K562 (cell line): ENCODE data around the gene MICALL2. TPM values are rescaled to one million over a fixed set of nuclear protein-coding genes. Genes with fewer than 3 reads are reported as not detected.
A peak's percentile ranks its signal among the peaks of the same experiment; 100 is the strongest.

Experiments used
- ETV6 ChIP-seq, 3 experiments: fragments of 150-350 bp in 1 of 3; sonication (generic) in 1 of 3; formaldehyde crosslinking in 1 of 3; IDR thresholded peaks; 2 replicates each; pipeline versions ENCODE4 v1.6.1 to v1.8.0; 2014 to 2022; ENCODE audit warnings: borderline replicate concordance in 2 of 3, low read depth in 2 of 3, antibody characterized with exemption in 1 of 3, low read length in 1 of 3, mild to moderate bottlenecking in 1 of 3, missing genetic modification reagents in 1 of 3
- MED1 ChIP-seq: sonication (generic); formaldehyde crosslinking; IDR thresholded peaks from 2 replicates; pipeline ENCODE4 v1.8.1; 2023; ENCODE audit warnings: missing genetic modification reagents, borderline replicate concordance
- MYC ChIP-seq, 2 experiments: fragments of 250-450 bp in 1 of 2; sonication (Bioruptor Pico) in 1 of 2; IDR thresholded peaks; 2 replicates each; pipeline versions ENCODE4 v1.5.1 to v1.6.1; 2012 to 2021; ENCODE audit warnings: low read depth in 2 of 2, borderline replicate concordance in 1 of 2, improper control_type of control experiment in 1 of 2, low read length in 1 of 2, mild to moderate bottlenecking in 1 of 2, moderate library complexity in 1 of 2
- ZNF217 ChIP-seq: sonication (generic); formaldehyde crosslinking; IDR thresholded peaks from 2 replicates; pipeline ENCODE4 v1.8.0; 2022; ENCODE audit warnings: mild to moderate bottlenecking, missing genetic modification reagents
- ZNF431 ChIP-seq: sonication (generic); formaldehyde crosslinking; IDR thresholded peaks from 2 replicates; pipeline ENCODE4 v1.8.0; 2022; ENCODE audit warnings: mild to moderate bottlenecking, missing genetic modification reagents
- ZNF695 ChIP-seq: fragments of 450-650 bp; formaldehyde crosslinking; IDR thresholded peaks from 2 replicates; pipeline ENCODE4 v1.4.0; 2020; ENCODE audit warnings: mild to moderate bottlenecking, moderate library complexity
- ZNF766 ChIP-seq: fragments of 200-800 bp; sonication (Bioruptor generic); conservative IDR thresholded peaks from 2 replicates; pipeline ENCODE4 v1.6.1; 2016; ENCODE audit warnings: missing genetic modification characterization, missing compliant biosample characterization
- polyA plus RNA-seq, 8 experiments: library from polyadenylated mRNA; depleted of rRNA in 4 of 8; stranded (reverse) in 5 of 8; unstranded in 3 of 8; fragments of >200 nt; fragmentation: Nextera tagmentation in 2 of 8; fragmentation: Illumina TruSeq in 1 of 8; extraction: Ambion mirVana in 2 of 8; extraction: Trizol in 1 of 8; gene quantifications; 2 replicates each; pipeline versions ENCODE4 v1.2.1 to v1.2.3, GENCODE V29; 2011 to 2014; ENCODE audit warnings: inconsistent platforms in 1 of 8, missing spikeins in 1 of 8
- total RNA-seq, 7 experiments: library from RNA; depleted of rRNA in 6 of 7; stranded (reverse); fragments of >200 nt in 6 of 7; fragmentation: Illumina TruSeq in 2 of 7; extraction: Trizol in 2 of 7; gene quantifications; 2 replicates each; pipeline versions ENCODE4 v1.2.1 to v1.2.3, GENCODE V29; 2011 to 2021; ENCODE audit warnings: low replicate concordance in 1 of 7
- TF ChIP-seq, protein P1 (sequence below): fragments of 200-800 bp; sonication (Bioruptor generic); IDR thresholded peaks from 2 replicates; pipeline ENCODE4 v1.6.1; 2016; ENCODE audit warnings: missing genetic modification characterization, missing compliant biosample characterization
- TF ChIP-seq, protein P2 (sequence below), 3 experiments: IDR thresholded peaks in 2 of 3; conservative IDR thresholded peaks in 1 of 3; 2 replicates each; pipeline ENCODE4 v1.5.1; 2011 to 2012; ENCODE audit warnings: low read length in 3 of 3, mild to moderate bottlenecking in 3 of 3, control low read depth in 2 of 3, improper control_type of control experiment in 1 of 3, inconsistent platforms in 1 of 3, low read depth in 1 of 3, mixed read lengths in 1 of 3, moderate library complexity in 1 of 3; ENCODE audit not compliant: insufficient read depth in 2 of 3

The MICALL2 gene
- total and polyA plus RNA-seq, 9 of the 15 experiments (the other 6 are each of a cell fraction or from before 2014, with no cell fraction given) = 1.8 to 103 (median 17.0) TPM

DNA sequence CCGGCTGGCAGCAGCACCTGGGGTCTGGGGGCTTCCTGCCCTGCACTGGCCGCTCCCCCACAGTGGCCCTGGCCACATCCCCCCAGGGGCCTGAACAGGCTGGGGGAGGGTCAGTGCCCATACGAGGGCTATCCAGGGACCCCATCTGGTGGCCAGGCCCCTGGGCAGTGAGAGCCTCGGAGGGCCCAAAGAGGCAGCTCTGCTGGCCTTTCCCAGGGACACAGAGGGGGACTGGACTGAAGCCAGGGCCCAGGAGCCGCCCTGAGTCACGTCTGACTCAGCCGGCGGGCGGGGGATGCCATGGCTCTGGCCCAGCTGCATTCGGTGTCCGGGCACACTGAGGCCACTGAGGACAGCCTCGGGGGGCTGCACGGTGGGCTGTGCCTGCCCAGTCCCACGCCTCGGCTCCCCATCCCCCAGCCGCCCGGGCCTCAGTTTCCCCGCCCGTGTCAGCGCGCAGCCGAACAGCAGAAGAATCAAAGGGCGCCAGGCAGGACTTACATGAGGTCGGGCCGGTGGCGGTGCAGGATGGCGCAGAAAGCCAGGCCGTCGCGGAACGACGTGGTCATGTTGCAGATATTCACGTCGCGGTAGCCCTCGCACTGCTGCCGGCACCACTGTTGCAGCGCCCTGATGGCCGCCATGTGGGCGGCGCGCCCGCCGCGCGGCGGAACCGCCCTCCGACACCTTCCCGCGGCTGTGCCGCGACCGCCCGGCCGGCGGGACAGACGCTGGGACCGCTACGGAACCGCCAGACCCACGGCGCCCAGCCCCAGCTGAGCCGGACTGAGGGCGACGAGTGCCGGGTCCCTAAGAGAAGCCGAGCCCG is at the start of gene MICALL2 (continued):
- TF ChIP-seq, protein P1, sequence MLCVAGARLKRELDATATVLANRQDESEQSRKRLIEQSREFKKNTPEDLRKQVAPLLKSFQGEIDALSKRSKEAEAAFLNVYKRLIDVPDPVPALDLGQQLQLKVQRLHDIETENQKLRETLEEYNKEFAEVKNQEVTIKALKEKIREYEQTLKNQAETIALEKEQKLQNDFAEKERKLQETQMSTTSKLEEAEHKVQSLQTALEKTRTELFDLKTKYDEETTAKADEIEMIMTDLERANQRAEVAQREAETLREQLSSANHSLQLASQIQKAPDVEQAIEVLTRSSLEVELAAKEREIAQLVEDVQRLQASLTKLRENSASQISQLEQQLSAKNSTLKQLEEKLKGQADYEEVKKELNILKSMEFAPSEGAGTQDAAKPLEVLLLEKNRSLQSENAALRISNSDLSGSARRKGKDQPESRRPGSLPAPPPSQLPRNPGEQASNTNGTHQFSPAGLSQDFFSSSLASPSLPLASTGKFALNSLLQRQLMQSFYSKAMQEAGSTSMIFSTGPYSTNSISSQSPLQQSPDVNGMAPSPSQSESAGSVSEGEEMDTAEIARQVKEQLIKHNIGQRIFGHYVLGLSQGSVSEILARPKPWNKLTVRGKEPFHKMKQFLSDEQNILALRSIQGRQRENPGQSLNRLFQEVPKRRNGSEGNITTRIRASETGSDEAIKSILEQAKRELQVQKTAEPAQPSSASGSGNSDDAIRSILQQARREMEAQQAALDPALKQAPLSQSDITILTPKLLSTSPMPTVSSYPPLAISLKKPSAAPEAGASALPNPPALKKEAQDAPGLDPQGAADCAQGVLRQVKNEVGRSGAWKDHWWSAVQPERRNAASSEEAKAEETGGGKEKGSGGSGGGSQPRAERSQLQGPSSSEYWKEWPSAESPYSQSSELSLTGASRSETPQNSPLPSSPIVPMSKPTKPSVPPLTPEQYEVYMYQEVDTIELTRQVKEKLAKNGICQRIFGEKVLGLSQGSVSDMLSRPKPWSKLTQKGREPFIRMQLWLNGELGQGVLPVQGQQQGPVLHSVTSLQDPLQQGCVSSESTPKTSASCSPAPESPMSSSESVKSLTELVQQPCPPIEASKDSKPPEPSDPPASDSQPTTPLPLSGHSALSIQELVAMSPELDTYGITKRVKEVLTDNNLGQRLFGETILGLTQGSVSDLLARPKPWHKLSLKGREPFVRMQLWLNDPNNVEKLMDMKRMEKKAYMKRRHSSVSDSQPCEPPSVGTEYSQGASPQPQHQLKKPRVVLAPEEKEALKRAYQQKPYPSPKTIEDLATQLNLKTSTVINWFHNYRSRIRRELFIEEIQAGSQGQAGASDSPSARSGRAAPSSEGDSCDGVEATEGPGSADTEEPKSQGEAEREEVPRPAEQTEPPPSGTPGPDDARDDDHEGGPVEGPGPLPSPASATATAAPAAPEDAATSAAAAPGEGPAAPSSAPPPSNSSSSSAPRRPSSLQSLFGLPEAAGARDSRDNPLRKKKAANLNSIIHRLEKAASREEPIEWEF (CRISPR knock-in tag) = no peak
- no peak for TF ChIP-seq MED1
- TF ChIP-seq ZNF766 (CRISPR knock-in tag) = no peak
- TF ChIP-seq ETV6 (IDR thresholded peaks at IDR 0.05; ENCODE audit: borderline replicate concordance in 1 of 2, low read depth in 2 of 2, low read length in 1 of 2) = no peak
- 0 out of 2 replicates have a peak, but pooled peaks have one; percentile 39 for TF ChIP-seq ETV6 (CRISPR knock-in tag; IDR thresholded peaks at IDR 0.05; ENCODE audit: borderline replicate concordance)
- TF ChIP-seq ZNF695 (CRISPR knock-in tag) = no peak
- TF ChIP-seq, protein P2, sequence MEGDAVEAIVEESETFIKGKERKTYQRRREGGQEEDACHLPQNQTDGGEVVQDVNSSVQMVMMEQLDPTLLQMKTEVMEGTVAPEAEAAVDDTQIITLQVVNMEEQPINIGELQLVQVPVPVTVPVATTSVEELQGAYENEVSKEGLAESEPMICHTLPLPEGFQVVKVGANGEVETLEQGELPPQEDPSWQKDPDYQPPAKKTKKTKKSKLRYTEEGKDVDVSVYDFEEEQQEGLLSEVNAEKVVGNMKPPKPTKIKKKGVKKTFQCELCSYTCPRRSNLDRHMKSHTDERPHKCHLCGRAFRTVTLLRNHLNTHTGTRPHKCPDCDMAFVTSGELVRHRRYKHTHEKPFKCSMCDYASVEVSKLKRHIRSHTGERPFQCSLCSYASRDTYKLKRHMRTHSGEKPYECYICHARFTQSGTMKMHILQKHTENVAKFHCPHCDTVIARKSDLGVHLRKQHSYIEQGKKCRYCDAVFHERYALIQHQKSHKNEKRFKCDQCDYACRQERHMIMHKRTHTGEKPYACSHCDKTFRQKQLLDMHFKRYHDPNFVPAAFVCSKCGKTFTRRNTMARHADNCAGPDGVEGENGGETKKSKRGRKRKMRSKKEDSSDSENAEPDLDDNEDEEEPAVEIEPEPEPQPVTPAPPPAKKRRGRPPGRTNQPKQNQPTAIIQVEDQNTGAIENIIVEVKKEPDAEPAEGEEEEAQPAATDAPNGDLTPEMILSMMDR (IDR thresholded peaks at IDR 0.05 in 2 of 3, conservative IDR thresholded peaks at IDR 0.05 in 1 of 3; ENCODE audit: insufficient read depth in 2 of 3, low read depth in 1 of 3, low read length in 3 of 3) = no peak
- peak; percentile 46; the same call in 1 of the 2 replicates for TF ChIP-seq ZNF431 (CRISPR knock-in tag)
- TF ChIP-seq MYC (IDR thresholded peaks at IDR 0.05; ENCODE audit: low read depth, low read length) = peak; percentile 36; the same call in 1 of the 2 replicates
- TF ChIP-seq MYC (CRISPR knock-in tag; IDR thresholded peaks at IDR 0.05; ENCODE audit: borderline replicate concordance, low read depth) = no peak
- no peak for TF ChIP-seq ZNF217 (CRISPR knock-in tag)
